Endothelial cell of umbilical vein (primary cell): ENCODE data around the gene AQP10.

Experiments
- CTCF ChIP-seq, 2 donors: IDR thresholded peaks; 1 replicate in 1 of 2; 2 replicates in 1 of 2; pipeline ENCODE4 v1.5.1; 2011; ENCODE audit warnings: low read length in 2 of 2, mild to moderate bottlenecking in 2 of 2, moderate library complexity in 2 of 2, control low read depth in 1 of 2, inconsistent platforms in 1 of 2, low read depth in 1 of 2; ENCODE audit not compliant: insufficient read depth in 1 of 2; ENCODE audit errors: extremely low read depth in 1 of 2
- EZH2 ChIP-seq: IDR thresholded peaks from 2 replicates; pipeline ENCODE4 v1.6.1; 2012; ENCODE audit warnings: borderline replicate concordance, low read depth, mild to moderate bottlenecking, moderate library complexity, low read length, inconsistent platforms; ENCODE audit not compliant: severe bottlenecking
- FOS ChIP-seq: IDR thresholded peaks from 2 replicates; pipeline ENCODE4 v1.6.1; 2011; ENCODE audit warnings: mild to moderate bottlenecking, low read length, moderate library complexity, borderline replicate concordance; ENCODE audit not compliant: insufficient read depth
- GATA2 ChIP-seq: IDR thresholded peaks from 2 replicates; pipeline ENCODE4 v1.7.0; 2011; ENCODE audit warnings: low read depth, mild to moderate bottlenecking, moderate library complexity, mixed read lengths, low read length; ENCODE audit not compliant: insufficient read length, insufficient read depth
- MAX ChIP-seq: IDR thresholded peaks from 2 replicates; pipeline ENCODE4 v1.6.1; 2011; ENCODE audit not compliant: insufficient read depth, insufficient read length
- POLR2A ChIP-seq: IDR thresholded peaks from 2 replicates; pipeline ENCODE4 v1.6.1; 2012; ENCODE audit warnings: low read depth, mild to moderate bottlenecking, control low read depth, low read length

DNA sequence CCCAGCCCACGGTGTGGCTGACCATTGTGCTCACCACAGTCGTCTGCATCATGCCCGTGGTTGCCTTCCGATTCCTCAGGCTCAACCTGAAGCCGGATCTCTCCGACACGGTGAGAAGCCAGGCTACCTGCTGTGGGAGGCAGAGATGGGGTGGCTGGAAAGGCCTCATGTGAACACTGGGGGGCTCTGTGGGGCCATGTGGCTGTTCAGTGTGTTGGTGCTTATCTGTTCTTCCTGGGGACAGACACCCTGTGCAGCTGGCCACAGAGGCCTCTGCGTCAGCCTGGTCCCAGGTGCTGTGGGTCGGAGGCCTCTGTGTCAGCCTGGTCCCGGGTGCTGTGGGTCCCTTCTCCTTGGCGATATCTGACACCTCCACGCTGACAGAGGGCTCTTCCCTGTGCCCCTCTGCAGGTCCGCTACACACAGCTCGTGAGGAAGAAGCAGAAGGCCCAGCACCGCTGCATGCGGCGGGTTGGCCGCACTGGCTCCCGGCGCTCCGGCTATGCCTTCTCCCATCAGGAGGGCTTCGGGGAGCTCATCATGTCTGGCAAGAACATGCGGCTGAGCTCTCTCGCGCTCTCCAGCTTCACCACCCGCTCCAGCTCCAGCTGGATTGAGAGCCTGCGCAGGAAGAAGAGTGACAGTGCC lies 27.7 kb downstream of the AQP10 start:
- TF ChIP-seq POLR2A (no peak), CTCF (IDR thresholded peaks at IDR 0.05; ENCODE audit: extremely low read depth in 1 of 2, insufficient read depth in 1 of 2, low read depth in 1 of 2, low read length in 2 of 2) (no peak), MAX (no peak), FOS (no peak), GATA2 (no peak), EZH2 (no peak)
